DMS79 treated with DMSO at 0.1 percent for 48 hours (cell line): ENCODE results near the gene CNTN2.

Experiments used
- DNase-seq: peaks from one replicate; lab custom pipeline; 2025; lab: John Stamatoyannopoulos, UW

Gene CNTN2

DNA sequence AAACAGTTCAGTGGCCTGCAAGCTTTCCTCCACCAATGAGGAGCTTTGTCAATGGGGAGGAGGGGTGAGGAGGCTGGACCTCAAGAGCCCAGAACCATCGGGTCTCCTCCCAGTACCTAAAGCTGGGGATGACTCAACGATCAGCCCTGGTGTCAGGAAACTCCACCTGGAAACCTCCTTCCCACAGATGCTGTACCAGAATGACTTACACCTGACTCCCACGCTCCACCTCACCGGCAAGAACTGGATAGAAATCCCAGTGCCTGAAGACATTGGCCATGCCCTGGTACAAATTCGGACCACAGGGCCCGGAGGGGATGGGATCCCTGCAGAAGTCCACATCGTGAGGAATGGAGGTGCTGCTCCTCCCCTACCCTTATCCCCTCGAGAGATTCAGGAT lies 29.9 kb downstream of the CNTN2 start:
- no peak for DNase-seq

DNA sequence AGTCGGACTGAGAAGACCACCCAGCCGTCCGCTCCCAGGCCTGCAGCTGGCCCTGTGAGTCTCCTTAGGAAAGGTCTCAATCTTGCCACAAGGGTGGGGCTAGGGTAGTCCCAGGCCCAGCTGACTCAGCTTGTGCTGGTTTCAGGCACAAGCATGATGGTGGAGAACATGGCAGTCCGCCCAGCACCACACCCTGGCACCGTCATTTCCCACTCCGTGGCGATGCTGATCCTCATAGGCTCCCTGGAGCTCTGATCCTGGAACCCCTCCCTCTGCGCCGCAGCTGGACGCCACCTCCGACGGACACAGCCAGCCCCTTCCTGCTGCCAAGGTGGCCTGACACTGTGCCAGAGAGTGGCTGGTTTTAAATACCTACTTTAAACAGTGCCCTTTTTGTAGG lies 30.5 kb downstream of the CNTN2 start:
- DNase-seq: no peak

GRCh38 chr1:205074084-205074483 lies 31.1 kb downstream of the CNTN2 start:
- no peak for DNase-seq

- DNase-seq: no peak
Observed at GRCh38 chr1:205074513-205074912, 31.5 kb downstream of the CNTN2 start.

GRCh38 chr1:205075642-205076155 lies 32.7 kb downstream of the CNTN2 start:
- no peak for DNase-seq

- no peak for DNase-seq
Observed at GRCh38 chr1:205076245-205076761, 33.3 kb downstream of the CNTN2 start.

GRCh38 chr1:205077158-205077933 lies 34.3 kb downstream of the CNTN2 start:
- no peak for DNase-seq

GRCh38 chr1:205077934-205078311 lies 34.9 kb downstream of the CNTN2 start:
- DNase-seq: no peak

DNA sequence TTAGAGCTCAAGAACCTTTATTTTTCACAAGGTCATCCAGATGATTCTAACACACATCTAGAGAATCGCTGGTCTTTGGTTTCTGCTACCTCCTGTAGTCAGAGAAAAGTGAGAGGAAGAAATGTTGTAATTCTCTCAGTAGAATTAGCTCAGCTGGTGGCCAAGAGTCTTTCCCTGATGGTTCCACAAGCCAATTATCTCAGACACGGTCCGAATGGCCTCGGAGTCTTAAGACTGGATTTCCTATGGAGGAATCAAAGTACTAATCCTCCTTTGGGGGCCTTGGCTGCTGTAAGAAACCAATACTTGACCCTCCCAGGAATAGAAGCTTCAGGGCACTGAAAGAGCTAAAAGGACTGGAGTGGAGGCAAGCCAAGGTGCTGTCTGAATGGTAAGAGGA lies 39.4 kb downstream of the CNTN2 start:
- DNase-seq: no peak

GRCh38 chr1:205084360-205084759 lies 41.3 kb downstream of the CNTN2 start, which contains the start of gene TMEM81:
TMEM81 (minus strand) TSS chr1:205084460; CDS start chr1:205084320, 140 bp downstream.
- DNase-seq: no peak

GRCh38 chr1:205088341-205088740 lies 45.3 kb downstream of the CNTN2 start:
- no peak for DNase-seq

DNA sequence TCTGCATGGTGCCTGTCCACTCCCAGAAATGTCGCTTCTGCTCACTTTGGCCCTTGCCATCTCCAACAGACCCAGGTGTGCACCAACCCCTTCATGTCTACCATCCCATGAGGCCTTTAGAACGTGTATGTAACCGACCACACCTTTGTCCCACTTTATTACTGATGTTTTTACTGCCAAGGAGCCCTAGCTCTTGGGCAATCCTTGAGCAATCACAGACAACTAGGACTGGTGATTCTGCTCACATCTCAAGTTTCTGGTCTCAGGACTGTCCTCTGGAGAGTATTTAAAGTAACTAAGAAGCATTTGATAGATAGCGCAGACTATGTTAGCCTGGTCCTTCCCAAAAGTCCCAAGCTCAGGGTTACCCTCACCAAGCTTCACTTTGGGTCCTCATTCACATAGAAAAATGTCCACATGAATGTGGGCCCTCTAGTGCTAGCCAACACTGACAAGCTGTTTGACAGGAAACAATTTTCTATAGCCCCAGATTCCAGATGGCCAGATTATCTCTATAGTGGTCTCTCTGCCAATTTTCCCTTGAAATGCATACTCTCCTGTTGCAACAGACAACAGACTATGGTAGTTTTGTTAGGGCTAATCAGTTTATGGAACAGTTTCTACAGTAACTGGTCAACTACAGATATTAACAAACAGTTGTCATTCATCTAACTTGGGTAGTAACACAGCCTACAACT lies 48.2 kb downstream of the CNTN2 start:
- no peak for DNase-seq

DNA sequence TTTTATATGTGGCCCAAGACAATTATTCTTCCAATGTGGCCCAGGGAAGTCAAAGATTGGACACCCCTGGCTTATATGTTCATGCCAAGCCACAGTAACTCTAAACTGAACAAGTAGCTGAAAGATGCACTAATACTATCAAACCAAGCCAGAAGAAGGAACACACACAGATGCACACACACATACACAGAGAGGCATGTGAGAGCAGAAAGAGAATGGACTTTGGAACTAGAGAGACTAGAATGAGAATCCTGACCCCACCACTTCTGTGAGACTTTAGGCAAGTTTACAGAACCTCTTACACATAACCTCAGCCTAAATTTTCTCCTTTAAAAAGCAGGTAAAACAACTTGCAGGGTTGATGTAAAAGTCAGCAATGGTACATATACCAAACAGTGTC lies 52.4 kb downstream of the CNTN2 start:
- DNase-seq: no peak

DNA sequence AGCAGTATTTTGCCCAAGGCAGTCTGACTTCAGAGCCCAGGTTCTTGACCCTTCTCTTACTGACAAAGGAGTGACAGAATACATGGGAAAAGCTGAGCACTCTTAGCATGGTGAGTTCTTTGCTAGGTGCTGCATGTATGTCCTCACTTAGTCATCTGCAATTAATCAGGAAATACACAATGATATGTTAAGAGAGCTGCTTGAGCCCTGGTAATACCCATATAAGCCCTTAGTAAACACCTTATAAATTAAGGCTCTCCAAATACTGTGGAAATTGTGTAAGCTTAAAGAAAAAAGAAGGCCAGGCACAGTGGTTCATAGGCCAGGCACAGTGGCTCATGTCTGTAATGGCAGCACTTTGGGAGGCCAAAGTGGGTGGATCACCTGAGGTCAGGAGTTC lies 55.2 kb downstream of the CNTN2 start:
- DNase-seq: no peak

- DNase-seq: no peak
Observed at GRCh38 chr1:205102404-205102803, 59.4 kb downstream of the CNTN2 start.

DNA sequence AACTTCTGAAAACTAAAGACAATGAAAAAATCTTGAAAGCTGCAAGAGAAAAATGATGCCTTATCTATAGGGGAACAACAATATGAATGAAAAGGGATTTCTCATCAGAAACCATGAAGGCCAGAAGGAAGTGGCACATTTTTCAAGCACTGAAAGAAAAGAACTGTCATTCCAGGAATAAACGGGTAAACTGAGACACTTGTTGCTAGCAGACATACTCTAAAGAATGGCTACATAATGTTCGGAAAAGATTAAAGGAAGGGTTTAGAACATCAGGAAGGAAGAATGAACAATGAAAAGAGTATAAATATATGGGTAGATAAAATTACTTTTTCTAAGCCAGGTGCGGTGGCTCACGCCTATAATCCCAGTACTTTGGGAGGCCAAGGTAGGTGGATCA lies 64.3 kb downstream of the CNTN2 start:
- no peak for DNase-seq

DNA sequence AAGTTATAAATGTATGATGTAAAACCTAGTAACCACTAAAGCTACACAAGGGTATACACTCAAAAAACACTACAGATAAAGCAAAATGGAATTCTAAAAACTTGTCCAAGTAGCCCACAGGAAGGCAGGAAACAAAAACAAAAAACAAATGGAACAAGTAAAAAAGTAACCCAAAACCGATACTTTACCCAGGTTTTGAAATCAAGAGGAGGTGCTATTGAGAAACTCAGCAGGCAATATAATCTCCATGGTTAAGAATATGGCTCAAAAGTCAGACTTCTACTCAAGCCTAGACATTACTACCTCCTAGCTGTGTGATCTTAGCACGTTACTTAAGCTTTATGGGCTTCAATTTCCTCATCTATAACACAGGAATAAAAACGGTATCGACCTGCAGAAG lies 65.5 kb downstream of the CNTN2 start:
- DNase-seq: no peak

DNA sequence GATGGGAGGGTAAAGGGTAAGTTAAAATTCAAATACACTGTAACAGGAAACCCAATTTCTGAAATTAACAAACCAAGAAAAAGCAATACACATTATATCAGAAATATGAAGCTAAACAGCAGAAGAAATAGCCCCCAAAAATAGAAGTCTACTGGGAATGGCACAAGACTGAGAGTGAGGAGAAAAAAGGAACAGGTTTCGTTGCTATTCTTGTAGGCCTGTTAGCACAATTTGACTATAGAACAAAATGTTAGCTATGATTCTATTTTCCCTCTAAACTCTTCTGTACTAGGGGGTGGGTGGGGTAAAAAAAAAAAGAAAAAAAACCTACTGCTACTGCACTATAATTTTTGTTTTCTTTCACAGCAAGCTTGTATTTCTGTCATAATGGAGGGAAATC lies 66.3 kb downstream of the CNTN2 start:
- DNase-seq: no peak

DNA sequence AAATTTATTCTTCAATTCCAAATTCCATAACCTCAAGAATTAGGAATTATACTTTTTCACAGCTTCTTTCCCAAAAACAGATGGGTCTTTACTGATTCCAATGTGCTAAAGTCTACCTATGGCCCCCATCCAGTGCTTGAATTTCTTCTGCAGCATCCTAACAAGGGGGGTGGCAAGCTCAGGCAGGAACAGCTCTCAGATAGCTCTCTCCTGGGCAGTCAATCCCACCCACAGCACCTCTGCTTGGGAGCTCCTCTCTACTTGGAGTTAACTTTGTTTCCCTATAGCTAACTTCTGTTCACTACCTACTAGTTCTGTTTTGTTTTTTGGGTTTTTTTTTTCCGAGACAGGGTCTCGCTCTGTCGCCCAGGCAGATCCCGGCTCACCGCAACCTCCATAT lies 66.7 kb downstream of the CNTN2 start:
- DNase-seq: no peak

GRCh38 chr1:205111354-205111753 lies 68.3 kb downstream of the CNTN2 start:
- DNase-seq: no peak

DNA sequence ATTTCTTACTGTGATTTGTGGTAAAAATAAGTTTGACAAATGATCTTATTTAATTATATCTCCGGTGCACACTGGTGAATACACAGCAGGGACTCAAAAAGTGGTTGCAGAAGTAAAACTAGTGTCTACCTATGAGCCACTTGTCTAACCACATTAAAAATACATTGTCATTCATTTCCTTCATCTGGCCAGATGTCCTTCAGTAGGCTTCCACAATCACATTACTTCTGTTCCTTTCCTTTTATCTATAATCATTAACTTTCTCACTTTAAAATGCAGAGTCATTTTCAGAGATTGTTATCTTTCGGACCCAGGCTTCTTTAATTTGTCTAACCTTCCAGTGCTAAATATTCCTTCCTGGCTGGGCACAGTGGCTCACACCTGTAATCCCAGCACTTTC lies 75.7 kb downstream of the CNTN2 start:
- DNase-seq: no peak

DNA sequence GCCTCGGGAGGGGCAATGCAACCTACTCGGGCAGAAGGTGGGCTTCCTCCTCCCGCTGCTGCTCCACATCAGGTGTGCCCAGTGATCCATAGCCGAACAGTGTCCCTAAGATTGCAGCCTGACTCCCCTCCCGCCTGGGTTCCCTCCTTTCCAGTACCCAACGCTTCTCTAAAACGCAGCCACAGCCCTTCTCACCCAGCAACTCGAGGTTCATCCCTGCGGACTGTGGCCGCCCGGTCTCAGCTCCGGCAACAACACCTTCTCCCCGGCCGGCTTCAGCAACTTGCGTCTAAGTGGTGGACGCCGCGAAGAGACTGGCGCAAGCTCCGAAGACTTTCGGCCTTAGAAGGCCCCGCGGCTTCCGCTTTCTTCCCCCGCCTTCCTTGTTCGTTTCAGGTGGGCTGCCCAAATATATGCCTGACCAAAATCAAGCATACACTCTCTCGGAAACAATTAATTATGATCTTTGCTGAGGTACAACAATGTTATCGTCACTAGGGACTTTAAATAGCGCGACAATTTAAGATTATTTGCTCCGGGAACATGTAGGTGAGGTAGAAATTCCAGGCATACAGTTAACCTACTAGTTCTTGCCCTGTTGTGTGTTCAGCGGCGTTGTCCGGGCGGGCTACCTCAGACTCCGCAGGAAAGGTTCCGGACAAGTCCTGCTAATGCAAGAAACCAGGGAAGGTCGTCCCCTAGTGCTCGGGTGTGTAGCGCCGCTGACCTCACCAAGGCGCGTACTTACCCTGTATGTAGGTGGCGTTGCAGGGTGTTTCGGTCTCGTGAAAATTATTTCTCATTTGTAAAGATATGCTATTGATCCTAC lies 78.9 kb downstream of the CNTN2 start, which contains the start of gene RBBP5:
TSS of gene RBBP5 (minus strand) at position 319 of the 829 bp plus-strand sequence. CDS start at position 214, 105 bp downstream.
- DNase-seq: peak; percentile 99
